ENCODE results near the gene HOXB4. TPM values are rescaled to one million over a fixed set of nuclear protein-coding genes. Genes with fewer than 3 reads are reported as not detected.

Gene HOXB4
- total RNA-seq, 1 experiment from 2014 or later, result 11.3 TPM

DNA sequence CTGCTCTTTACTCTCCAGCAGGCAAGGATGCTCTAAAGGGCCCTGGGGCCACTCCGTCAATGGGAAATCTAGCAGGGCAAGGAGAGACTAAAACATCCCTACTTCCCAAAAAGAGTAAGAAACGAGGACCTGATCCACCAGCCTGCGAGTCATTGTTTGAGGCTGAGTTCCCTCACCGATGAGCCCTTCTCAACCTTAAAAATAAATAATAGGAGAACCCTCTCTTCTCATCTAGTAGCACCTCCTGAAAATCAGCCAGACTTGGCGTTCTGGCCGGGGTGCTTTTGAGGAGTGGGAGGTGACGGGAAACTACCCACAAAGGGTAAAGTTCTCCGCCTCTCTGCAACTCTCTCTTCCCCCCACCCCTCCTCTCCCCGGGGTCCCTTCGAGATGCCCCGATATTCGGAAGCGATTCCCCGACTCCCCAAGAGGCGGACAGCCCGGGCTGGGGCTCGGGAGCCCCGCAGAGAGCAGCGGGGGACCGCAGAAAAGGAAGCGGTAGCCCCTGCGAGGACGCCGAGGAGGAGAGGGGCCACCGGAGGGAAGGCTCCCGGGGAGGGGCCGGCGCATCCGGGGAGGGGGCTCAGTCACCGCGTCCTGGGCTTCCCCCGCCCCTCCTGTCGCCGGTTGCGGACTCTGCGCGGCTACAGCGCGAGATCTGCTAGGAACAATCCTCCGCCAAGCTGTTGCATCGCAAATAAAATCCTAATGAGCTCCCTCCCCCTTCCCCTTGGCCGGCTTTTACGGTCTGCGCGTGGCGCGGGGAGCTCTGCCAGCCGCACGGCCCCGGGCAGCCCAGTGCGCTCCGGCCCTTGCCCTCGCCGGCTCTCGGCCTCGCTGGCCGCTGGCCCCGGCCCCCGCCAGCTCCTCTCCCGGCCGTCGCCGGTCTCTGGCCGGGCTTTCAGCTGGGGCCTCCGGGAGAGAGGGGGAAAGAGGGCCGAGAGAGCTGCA is 46.7 kb upstream of the HOXB4 start:
- H3K4me3 ChIP-seq (replicated peaks in 1 of 2; ENCODE audit: low read depth in 1 of 2, low read length in 2 of 2), result peak overlapping the region; percentile 81 to 86
- ATAC-seq (peak; percentile 30), DNase-seq (ENCODE audit: low read depth, low spot score) (no peak)
- H3K9ac ChIP-seq (ENCODE audit: low read length), result peak overlapping the region; percentile 95
- H3K79me2 ChIP-seq (ENCODE audit: insufficient read depth, low read length), result peaks cover 42% of the 10 kb centered on the region
- no peaks in the 10 kb centered on the region for H3K27me3 ChIP-seq (ENCODE audit: insufficient read depth, low read length)
- no TSS peak for BruUV-seq (replicated peaks)
- H3K4me1 ChIP-seq (ENCODE audit: control insufficient read depth in 1 of 2, insufficient read depth in 2 of 2, low read length in 2 of 2), result peaks cover 15 to 32% of the 10 kb centered on the region in 2 experiments
- intact Hi-C loops (cut with micrococcal nuclease), result no loop called here
- TF ChIP-seq, protein P1, sequence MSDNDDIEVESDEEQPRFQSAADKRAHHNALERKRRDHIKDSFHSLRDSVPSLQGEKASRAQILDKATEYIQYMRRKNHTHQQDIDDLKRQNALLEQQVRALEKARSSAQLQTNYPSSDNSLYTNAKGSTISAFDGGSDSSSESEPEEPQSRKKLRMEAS (IDR thresholded peaks at IDR 0.05), result 0 out of 2 replicates have a peak, but pooled peaks have one; percentile 42
- TF ChIP-seq ELF1 (IDR thresholded peaks at IDR 0.05; ENCODE audit: borderline replicate concordance, low read depth), result no peak
- no peak for TF ChIP-seq ZBTB33 (IDR thresholded peaks at IDR 0.05; ENCODE audit: extremely low read depth, insufficient replicate concordance, low read length)
- peak; percentile 81 for TF ChIP-seq POLR2AphosphoS5 (IDR thresholded peaks at IDR 0.05; ENCODE audit: low read depth, low read length)
- TF ChIP-seq JUND (IDR thresholded peaks at IDR 0.05), result no peak
- no peaks in the 10 kb centered on the region for H3K9me2 ChIP-seq (ENCODE audit: insufficient read depth)
- peak overlapping the region; percentile 98 for H3K4me2 ChIP-seq (ENCODE audit: low read length)
- H3K27ac ChIP-seq (ENCODE audit: low read depth, low read length), result peak overlapping the region; percentile 95
- no peaks in the 10 kb centered on the region; a peak in 2 of 4 replicates for H3K36me3 ChIP-seq (ENCODE audit: control insufficient read depth in 1 of 2, insufficient read depth in 2 of 2, low read length in 2 of 2)
- H2AFZ ChIP-seq (ENCODE audit: low read depth, low read length, poor library complexity, severe bottlenecking), result peak overlapping the region; percentile 61
- H3K9me3 ChIP-seq (ENCODE audit: control insufficient read depth in 1 of 2, insufficient read depth in 1 of 2, low read depth in 1 of 2, low read length in 2 of 2), result no peaks in the 10 kb centered on the region
- ChIA-PET CTCF (interaction anchor here (0.9 to 1.7 kb wide), 7 partner anchors 7 to 600 kb away, joined by 3 to 12 read pairs (median 3); partner anchors contain the start of gene HOXB8), RAD21 (ENCODE audit: low non-redundant PET in 1 of 2, low total read pairs in 2 of 2, uncharacterized antibody in 2 of 2, unreplicated experiment in 2 of 2) (interaction anchor here in 1 of 2 experiments (1.5 kb wide), 1 partner anchor 254 kb away, joined by 5 read pairs; no protein-coding TSS in a partner anchor), POLR2A (interaction anchor here (0.6 to 2.2 kb wide), 7 partner anchors 7 to 364 kb away, joined by 3 to 11 read pairs (median 4); no protein-coding TSS in a partner anchor)
- H4K20me1 ChIP-seq (ENCODE audit: insufficient read depth), result no peaks in the 10 kb centered on the region
